ENCODE results near the gene DIO3.
"Not testable (repeated sequence)": the region's sequence is repeated elsewhere in the genome, so short reads cannot be mapped to it uniquely, and the experiment has no call there.

DIO3 gene

GRCh38 chr14:101553931-101554330 lies 7.4 kb upstream of the DIO3 start:
- H3K4me3 ChIP-seq (ENCODE audit: low read length): no peak overlapping the region
- no peaks in the 10 kb centered on the region for H3K36me3 ChIP-seq (ENCODE audit: insufficient read depth, low read length)
- H3K9ac ChIP-seq (ENCODE audit: low read depth, low read length): no peak overlapping the region
- 92% methylated on average over 6 of the region's 6 CpGs for WGBS
- no peak overlapping the region for H3K27ac ChIP-seq (ENCODE audit: low read depth, low read length)
- H3K9me3 ChIP-seq (ENCODE audit: insufficient read depth, low read depth, low read length): no peaks in the 10 kb centered on the region
- no peaks in the 10 kb centered on the region for H3K4me1 ChIP-seq (ENCODE audit: insufficient read depth, low read length)
- H3K27me3 ChIP-seq (ENCODE audit: insufficient read depth, low read length): peaks cover 32% of the 10 kb centered on the region

- no peak overlapping the region for H3K9ac ChIP-seq (ENCODE audit: low read depth, low read length)
- H3K4me3 ChIP-seq (ENCODE audit: low read length): no peak overlapping the region
- no peaks in the 10 kb centered on the region for H3K36me3 ChIP-seq (ENCODE audit: insufficient read depth, low read length)
- no peaks in the 10 kb centered on the region for H3K4me1 ChIP-seq (ENCODE audit: insufficient read depth, low read length)
- H3K27me3 ChIP-seq (ENCODE audit: insufficient read depth, low read length): peaks cover 44% of the 10 kb centered on the region
- H3K27ac ChIP-seq (ENCODE audit: low read depth, low read length): no peak overlapping the region
- no peaks in the 10 kb centered on the region for H3K9me3 ChIP-seq (ENCODE audit: insufficient read depth, low read depth, low read length)
- WGBS: 92% methylated on average over 20 of the region's 20 CpGs
Measured at GRCh38 chr14:101554991-101555668, 6.2 kb upstream of the DIO3 start.

DNA sequence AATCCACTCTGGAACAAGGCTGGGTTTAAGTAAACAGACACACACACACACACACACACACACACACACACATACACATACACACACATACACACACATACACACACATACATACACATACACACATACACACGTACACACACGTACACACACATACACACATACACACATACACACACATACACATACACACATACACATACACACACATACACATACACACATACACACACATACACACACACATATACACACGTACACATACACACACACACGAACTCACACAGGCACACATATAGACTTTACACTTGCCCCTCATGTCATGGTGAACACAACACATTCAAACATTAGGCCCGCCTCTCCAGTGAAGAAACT lies 5.6 kb upstream of the DIO3 start:
- not testable (repeated sequence) for H3K27ac ChIP-seq (ENCODE audit: low read depth, low read length); H3K36me3 ChIP-seq (ENCODE audit: insufficient read depth, low read length); H3K9ac ChIP-seq (ENCODE audit: low read depth, low read length); H3K4me3 ChIP-seq (ENCODE audit: low read length); H3K9me3 ChIP-seq (ENCODE audit: insufficient read depth, low read depth, low read length); H3K4me1 ChIP-seq (ENCODE audit: insufficient read depth, low read length)
- peaks cover 48% of the 10 kb centered on the region for H3K27me3 ChIP-seq (ENCODE audit: insufficient read depth, low read length)
- WGBS: 87% methylated on average over 5 of the region's 5 CpGs

DNA sequence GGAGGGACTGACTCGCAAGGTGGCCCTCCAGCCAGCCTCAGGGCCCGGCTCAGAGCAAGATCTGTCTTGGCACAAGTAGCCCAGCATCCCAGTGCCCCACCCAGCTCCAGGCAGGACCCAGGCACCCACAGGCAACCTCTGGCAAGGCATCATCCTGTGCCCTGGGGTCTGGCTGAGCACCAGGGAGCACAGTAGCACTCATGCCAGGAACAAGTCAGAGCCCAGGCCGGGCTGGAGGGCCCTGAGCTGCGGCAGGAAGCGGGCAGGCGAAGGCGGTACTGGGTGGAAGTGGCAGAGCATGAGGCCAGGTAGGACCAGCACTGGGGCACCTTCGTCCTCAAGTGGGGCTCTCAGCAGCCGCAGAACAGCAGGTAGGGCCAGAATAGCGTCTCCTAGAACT lies 5.2 kb upstream of the DIO3 start:
- Histone ChIP-seq H3K27ac (ENCODE audit: low read depth, low read length) (no peak overlapping the region), H3K27me3 (ENCODE audit: insufficient read depth, low read length) (peaks cover 52% of the 10 kb centered on the region), H3K36me3 (ENCODE audit: insufficient read depth, low read length) (no peaks in the 10 kb centered on the region), H3K9me3 (ENCODE audit: insufficient read depth, low read depth, low read length) (no peaks in the 10 kb centered on the region), H3K9ac (ENCODE audit: low read depth, low read length) (no peak overlapping the region), H3K4me1 (ENCODE audit: insufficient read depth, low read length) (no peaks in the 10 kb centered on the region), H3K4me3 (ENCODE audit: low read length) (no peak overlapping the region)
- 92% methylated on average over 10 of the region's 10 CpGs for WGBS

DNA sequence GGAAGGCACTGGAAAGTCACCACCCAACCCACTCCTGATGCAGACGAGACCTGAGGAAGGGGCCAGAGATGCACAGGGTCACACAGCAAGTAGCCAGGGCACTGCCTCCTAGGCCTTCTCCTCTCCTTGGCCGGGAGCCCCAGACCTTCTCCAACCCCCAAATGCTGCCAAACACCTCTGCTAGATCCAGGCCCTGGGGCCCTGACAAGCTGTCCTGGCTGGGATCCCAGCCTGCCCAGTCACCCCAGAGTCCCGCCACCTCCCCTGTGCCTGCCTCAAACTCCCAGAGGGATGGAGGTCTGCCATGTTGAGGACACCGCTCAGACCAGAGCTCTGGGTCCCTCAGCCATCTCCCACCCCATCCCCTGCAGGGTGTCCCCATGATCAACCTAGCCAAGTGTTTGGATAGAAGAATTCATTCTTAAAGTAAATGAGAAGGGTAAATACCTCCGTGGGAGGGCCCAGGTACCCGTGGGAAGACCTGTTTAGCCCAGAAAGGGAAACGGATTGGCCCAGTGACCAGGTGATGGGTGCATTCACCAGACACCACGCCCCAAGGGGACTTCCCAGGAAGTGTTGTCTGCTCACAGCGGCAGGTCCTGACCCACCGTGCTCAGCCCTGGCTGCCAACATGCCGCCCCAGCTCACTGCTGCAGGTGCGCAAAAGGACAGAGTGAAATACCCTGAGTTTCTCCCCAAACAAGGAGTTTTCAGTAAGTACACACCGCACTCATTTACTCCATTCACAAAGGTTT lies 4.6 kb upstream of the DIO3 start:
- H3K9me3 ChIP-seq (ENCODE audit: insufficient read depth, low read depth, low read length): peaks cover 2% of the 10 kb centered on the region; the same call in 1 of the 2 replicates
- H3K4me3 ChIP-seq (ENCODE audit: low read length): no peak overlapping the region
- no peaks in the 10 kb centered on the region for H3K4me1 ChIP-seq (ENCODE audit: insufficient read depth, low read length)
- H3K27me3 ChIP-seq (ENCODE audit: insufficient read depth, low read length): peaks cover 59% of the 10 kb centered on the region
- no peak overlapping the region for H3K27ac ChIP-seq (ENCODE audit: low read depth, low read length)
- no peak overlapping the region for H3K9ac ChIP-seq (ENCODE audit: low read depth, low read length)
- H3K36me3 ChIP-seq (ENCODE audit: insufficient read depth, low read length): no peaks in the 10 kb centered on the region
- WGBS: 81% methylated on average over 13 of the region's 13 CpGs

- Histone ChIP-seq H3K4me3 (ENCODE audit: low read length) (no peak overlapping the region), H3K9ac (ENCODE audit: low read depth, low read length) (no peak overlapping the region), H3K27ac (ENCODE audit: low read depth, low read length) (no peak overlapping the region), H3K4me1 (ENCODE audit: insufficient read depth, low read length) (no peaks in the 10 kb centered on the region), H3K36me3 (ENCODE audit: insufficient read depth, low read length) (no peaks in the 10 kb centered on the region), H3K27me3 (ENCODE audit: insufficient read depth, low read length) (peaks cover 64% of the 10 kb centered on the region), H3K9me3 (ENCODE audit: insufficient read depth, low read depth, low read length) (peaks cover 8% of the 10 kb centered on the region)
- WGBS: 93% methylated on average over 7 of the region's 7 CpGs
Measured at GRCh38 chr14:101557321-101557695, 4.0 kb upstream of the DIO3 start.

DNA sequence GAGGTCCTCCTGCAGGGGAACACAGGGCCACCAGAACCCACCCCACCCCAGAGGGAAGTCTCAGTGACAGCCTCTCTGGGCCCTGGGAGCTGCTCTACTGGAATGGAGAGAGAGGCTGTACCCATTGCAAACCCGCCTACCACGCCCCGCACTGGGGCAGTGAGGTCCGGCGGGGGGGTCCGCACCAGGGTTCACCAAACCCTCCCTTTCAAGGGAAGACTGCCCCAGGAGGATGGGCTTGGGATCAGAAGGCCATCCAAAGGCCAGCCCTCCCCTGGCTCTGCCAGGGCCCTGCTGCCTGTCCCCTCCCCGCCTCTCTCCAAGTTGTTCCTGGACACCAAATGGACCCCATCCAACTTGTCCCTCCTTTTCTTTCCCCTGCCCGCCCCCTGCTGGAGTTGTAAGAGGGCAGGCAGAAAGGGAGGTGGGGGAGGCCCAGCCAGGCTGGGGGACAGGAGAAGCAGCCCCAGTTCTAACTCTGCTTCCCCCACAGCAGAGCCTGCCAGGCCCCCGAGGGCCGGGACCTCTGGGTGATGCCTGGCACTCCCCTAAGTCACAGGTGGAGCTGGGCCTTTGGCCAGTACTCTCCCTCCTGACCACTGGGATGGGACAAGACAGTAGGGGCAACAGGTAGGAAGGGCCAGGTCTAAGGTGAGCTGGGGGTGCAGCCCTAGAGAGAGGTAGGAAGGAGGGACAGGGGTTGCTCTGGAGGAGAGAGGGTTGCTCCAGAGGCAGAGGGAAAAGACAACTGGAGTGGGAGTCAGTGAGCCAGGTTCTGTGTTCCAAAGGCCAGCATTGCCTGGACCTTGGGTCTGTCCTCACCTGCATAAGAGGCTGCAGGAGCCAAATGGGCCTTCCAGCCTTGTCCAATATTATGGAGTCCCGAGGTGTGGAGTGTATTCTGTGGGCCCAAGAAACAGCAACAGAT lies 3.2 kb upstream of the DIO3 start:
- Histone ChIP-seq H3K27ac (ENCODE audit: low read depth, low read length) (no peak overlapping the region), H3K9me3 (ENCODE audit: insufficient read depth, low read depth, low read length) (peaks cover 10% of the 10 kb centered on the region), H3K4me1 (ENCODE audit: insufficient read depth, low read length) (no peaks in the 10 kb centered on the region), H3K4me3 (ENCODE audit: low read length) (no peak overlapping the region), H3K36me3 (ENCODE audit: insufficient read depth, low read length) (no peaks in the 10 kb centered on the region), H3K27me3 (ENCODE audit: insufficient read depth, low read length) (peaks cover 72% of the 10 kb centered on the region), H3K9ac (ENCODE audit: low read depth, low read length) (no peak overlapping the region)
- whole genome bisulfite sequencing: 96% methylated on average over 10 of the region's 11 CpGs

GRCh38 chr14:101558739-101559240 lies 2.5 kb upstream of the DIO3 start:
- no peak overlapping the region for H3K27ac ChIP-seq (ENCODE audit: low read depth, low read length)
- no peaks in the 10 kb centered on the region for H3K4me1 ChIP-seq (ENCODE audit: insufficient read depth, low read length)
- 90% methylated on average over 1 of the region's 1 CpG for WGBS
- H3K9me3 ChIP-seq (ENCODE audit: insufficient read depth, low read depth, low read length): peaks cover 10% of the 10 kb centered on the region
- H3K4me3 ChIP-seq (ENCODE audit: low read length): no peak overlapping the region
- H3K27me3 ChIP-seq (ENCODE audit: insufficient read depth, low read length): peaks cover 79% of the 10 kb centered on the region
- H3K9ac ChIP-seq (ENCODE audit: low read depth, low read length): no peak overlapping the region
- H3K36me3 ChIP-seq (ENCODE audit: insufficient read depth, low read length): no peaks in the 10 kb centered on the region

DNA sequence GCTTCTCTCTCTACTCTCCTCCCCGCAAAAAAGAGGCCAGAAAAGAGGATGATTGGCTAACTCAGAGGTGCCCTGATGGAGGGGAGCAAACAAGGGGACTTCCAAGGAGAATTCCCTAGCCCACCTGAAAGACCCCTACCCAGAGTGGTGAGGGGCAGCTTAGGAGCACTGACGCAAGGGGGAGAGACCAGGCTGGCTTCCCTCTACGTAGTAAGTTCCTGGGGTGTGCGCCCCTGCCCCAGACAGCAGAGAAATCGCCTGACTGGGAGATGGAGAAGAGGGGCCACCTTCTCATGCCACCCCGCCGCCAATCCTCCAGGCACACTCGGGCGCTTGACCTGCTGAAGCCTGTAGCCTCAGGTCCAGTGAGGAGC lies 2.1 kb upstream of the DIO3 start:
- peaks cover 84% of the 10 kb centered on the region for H3K27me3 ChIP-seq (ENCODE audit: insufficient read depth, low read length)
- no peaks in the 10 kb centered on the region for H3K36me3 ChIP-seq (ENCODE audit: insufficient read depth, low read length)
- H3K4me1 ChIP-seq (ENCODE audit: insufficient read depth, low read length): no peaks in the 10 kb centered on the region
- H3K27ac ChIP-seq (ENCODE audit: low read depth, low read length): no peak overlapping the region
- no peak overlapping the region for H3K9ac ChIP-seq (ENCODE audit: low read depth, low read length)
- peaks cover 10% of the 10 kb centered on the region for H3K9me3 ChIP-seq (ENCODE audit: insufficient read depth, low read depth, low read length)
- 45% methylated on average over 9 of the region's 9 CpGs for WGBS
- peak overlapping the region; percentile 46 for H3K4me3 ChIP-seq (ENCODE audit: low read length)

DNA sequence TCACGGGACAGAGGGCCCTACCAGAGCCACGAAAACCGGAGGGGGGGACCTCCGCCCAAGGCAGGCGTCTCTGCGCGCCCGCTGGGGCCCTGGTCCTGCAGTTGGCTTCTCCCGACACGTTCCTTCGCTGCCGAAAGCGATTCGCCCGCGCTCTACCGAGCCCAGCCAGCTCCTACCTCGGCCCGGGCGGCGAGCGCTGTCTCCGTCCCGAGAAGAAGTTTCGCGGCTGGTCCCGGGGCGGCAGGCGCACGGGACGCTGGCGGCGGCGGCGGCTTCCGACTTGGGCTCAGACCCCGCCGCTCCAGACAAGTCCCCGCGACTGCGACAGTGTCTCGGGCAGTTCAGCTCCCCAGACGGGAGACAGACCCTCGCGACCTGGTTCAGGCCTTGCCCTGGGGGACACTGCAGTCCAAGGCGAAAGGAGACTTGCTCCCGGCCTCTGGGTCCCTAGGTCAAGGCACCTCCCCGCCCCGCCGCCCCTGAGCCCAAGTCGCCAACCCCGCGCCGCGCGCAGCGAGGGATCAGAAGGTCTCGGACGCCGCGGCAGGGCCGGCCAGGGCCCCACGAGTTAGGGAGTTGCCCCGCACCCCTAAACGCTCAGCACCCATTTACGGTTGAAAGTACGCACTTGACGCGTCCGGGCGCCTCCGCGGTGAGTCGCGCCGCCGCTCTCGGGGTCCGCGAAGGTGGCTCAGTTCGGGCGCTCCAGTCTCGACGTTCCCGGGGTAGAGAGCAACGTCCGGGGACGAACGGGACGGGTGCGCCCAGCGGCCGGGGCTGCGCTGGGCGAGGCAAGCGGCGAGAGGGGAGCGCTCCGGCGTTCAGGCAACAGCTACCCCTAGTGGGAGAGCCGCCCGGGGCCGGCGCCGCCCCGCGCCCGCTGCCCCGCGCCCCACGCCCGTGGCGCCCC lies 1.4 kb upstream of the DIO3 start:
- 1% methylated on average over 113 of the region's 113 CpGs for WGBS

More for the DNA sequence above, 1.4 kb upstream of the DIO3 start:
- H3K27me3 ChIP-seq (ENCODE audit: insufficient read depth, low read length): peaks cover 90% of the 10 kb centered on the region
- H3K36me3 ChIP-seq (ENCODE audit: insufficient read depth, low read length): no peaks in the 10 kb centered on the region
- no peak overlapping the region for H3K9ac ChIP-seq (ENCODE audit: low read depth, low read length)
- H3K9me3 ChIP-seq (ENCODE audit: insufficient read depth, low read depth, low read length): peaks cover 10% of the 10 kb centered on the region
- H3K4me1 ChIP-seq (ENCODE audit: insufficient read depth, low read length): no peaks in the 10 kb centered on the region
- H3K4me3 ChIP-seq (ENCODE audit: low read length): peak overlapping the region; percentile 46
- H3K27ac ChIP-seq (ENCODE audit: low read depth, low read length): no peak overlapping the region

Measured in HUES64 (cell line).